ENCODE data around the gene CDC42EP4.

The CDC42EP4 gene

DNA sequence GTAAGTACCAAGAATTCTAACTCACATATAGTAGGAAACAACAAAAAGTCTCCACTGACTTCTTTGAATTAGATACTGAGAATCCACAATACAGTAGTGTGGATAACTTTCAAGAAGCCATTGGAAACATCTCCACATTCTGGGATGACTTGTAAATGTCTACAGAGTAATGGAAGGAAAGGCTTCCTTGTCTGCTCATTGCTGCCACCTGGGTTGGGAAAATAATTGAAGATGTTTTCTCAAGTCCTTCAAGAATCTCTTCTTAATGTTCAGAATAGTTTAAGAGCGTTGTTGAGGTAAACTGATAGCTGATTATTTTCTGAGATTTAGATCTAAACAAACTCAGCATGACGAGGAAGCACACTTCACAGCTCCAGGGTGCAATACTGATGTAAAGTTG, 64.1 kb downstream of the CDC42EP4 start:
- no peak for FAIRE-seq

DNA sequence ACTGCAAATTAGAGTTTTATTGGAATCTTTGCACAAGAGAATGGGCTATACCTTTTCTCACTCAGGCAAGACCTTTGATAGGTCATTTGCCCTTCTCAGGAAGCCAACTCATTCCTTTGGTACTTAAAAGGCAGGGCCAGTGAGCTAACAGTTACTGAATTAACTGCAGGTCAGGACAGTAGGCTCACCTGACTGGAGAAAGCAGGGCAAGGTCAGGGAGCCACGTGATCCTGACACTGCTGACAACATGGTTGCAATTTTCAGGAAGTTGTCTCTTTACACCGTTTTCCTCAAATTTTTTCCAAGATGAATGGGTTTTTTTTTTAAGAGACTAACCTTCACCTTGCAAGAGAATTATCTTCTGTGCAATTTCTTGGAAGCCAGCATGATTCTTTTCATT, 71.2 kb downstream of the CDC42EP4 start:
- no peak for FAIRE-seq

DNA sequence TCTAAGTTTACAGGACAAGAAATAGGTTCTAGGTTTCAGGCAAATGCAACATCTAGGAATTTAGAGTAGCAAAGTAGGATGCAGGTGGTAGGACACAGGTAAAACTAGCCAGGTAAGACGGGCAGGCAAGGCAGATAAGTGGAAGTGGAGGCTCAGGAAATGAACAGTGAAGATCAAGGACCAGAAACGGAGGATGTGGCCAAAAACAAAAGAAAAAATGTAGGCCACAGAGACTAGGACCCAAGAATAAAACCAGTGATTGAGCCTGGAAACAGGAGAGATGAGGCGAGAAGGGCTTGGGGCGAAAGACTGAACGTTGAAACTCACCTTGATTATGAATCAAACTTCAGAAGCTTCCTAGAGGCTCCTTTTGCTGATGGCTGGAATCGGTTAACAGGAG, 74.1 kb downstream of the CDC42EP4 start:
- FAIRE-seq: no peak

DNA sequence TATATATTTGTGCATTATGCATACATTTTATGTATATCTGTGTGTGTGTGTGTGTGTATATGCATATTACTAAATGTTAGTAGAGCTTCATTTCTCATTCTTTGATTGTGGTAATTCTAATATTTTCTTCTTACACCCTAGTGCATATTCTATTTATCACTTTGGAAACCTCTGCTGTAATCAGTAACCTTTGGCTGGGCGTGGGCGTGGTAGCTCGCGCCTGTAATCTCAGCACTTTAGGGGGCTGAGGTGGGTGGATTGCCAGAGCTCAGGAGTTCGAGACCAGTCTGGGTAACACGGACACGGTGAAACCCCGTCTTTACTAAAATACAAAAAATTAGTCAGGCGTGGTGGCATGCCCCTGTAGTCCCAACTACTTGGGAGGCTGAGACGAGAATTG, 77.1 kb downstream of the CDC42EP4 start:
- FAIRE-seq: no peak
